Activated CD4-positive, alpha-beta T cell treated with anti-CD3 and anti-CD28 coated beads for 36 hours (primary cell): ENCODE data around the gene ADAM22. TPM values are rescaled to one million over a fixed set of nuclear protein-coding genes. Genes with fewer than 3 reads are reported as not detected.

ENCODE experiments used
- ATAC-seq: fragments of 200-7000 bp; cut with Tn5 transposase; one replicate; pipeline ENCODE4 v1.10.0; 2021; ENCODE audit warnings: mild to moderate bottlenecking, moderate library complexity
- CTCF ChIA-PET: fragments of 350-600 bp; sonication (Branson Sonifier 250); formaldehyde crosslinking; loops from one replicate; lab custom pipeline; 2021; ENCODE audit warnings: antibody characterized with exemption; lab: Charles Lee
- POLR2A ChIA-PET: fragments of 350-600 bp; sonication (Branson Sonifier 250); formaldehyde crosslinking; loops from one replicate; lab custom pipeline; 2021; ENCODE audit warnings: antibody characterized with exemption, inconsistent platforms; lab: Charles Lee
- DNase-seq: peaks from one replicate; pipeline ENCODE4 v3.0.0-alpha.2; 2020
- H3K27ac Mint-ChIP-seq: one replicate; pipeline ENCODE4 v1.8.0; 2021; ENCODE audit warnings: mixed read lengths
- H3K27me3 Mint-ChIP-seq: one replicate; pipeline ENCODE4 v1.8.0; 2021; ENCODE audit warnings: mixed read lengths
- H3K36me3 Mint-ChIP-seq: one replicate; pipeline ENCODE4 v1.8.0; 2021; ENCODE audit warnings: low read depth, mixed read lengths
- H3K4me1 Mint-ChIP-seq: one replicate; pipeline ENCODE4 v1.8.0; 2021; ENCODE audit warnings: mixed read lengths
- H3K4me3 Mint-ChIP-seq: one replicate; pipeline ENCODE4 v1.8.0; 2021; ENCODE audit warnings: mild to moderate bottlenecking, moderate library complexity, mixed read lengths
- H3K9me3 Mint-ChIP-seq: one replicate; pipeline ENCODE4 v1.8.0; 2021; ENCODE audit warnings: low read depth, mixed read lengths
- intact Hi-C, 2 experiments: fragments of 100-400 bp; cut with DNase I in 1 of 2; cut with micrococcal nuclease in 1 of 2; formaldehyde crosslinking; loops; one replicate each; pipeline versions ENCODE4 v1.14.2 to v1.15.1; 2022 to 2024; cut with DNase I, micrococcal nuclease
- total RNA-seq, 2 experiments: library from RNA; stranded (reverse); gene quantifications; one replicate each; pipeline ENCODE4 v1.2.3, GENCODE V29; 2021

The ADAM22 gene
- total RNA-seq, 2 experiments from 2014 or later = 1.1 to 1.8 TPM

- Mint-ChIP-seq H3K9me3 (no peaks in the 10 kb centered on the region), H3K36me3 (no peaks in the 10 kb centered on the region), H3K4me1 (no peaks in the 10 kb centered on the region), H3K27ac (no peak overlapping the region), H3K4me3 (no peak overlapping the region), H3K27me3 (no peaks in the 10 kb centered on the region)
- DNase-seq (no peak), ATAC-seq (no peak)
- intact Hi-C loops = loop anchor here (2.0 to 10.0 kb wide), 3 partner anchors 371 to 665 kb away; no protein-coding TSS in a partner anchor
- ChIA-PET POLR2A (no interaction called here), CTCF (interaction anchor here (0.6 to 1.7 kb wide), 11 partner anchors 8 to 664 kb away, joined by 3 to 6 read pairs (median 3); no protein-coding TSS in a partner anchor)
Measured at GRCh38 chr7:88169717-88170320, 235.8 kb downstream of the ADAM22 start.

DNA sequence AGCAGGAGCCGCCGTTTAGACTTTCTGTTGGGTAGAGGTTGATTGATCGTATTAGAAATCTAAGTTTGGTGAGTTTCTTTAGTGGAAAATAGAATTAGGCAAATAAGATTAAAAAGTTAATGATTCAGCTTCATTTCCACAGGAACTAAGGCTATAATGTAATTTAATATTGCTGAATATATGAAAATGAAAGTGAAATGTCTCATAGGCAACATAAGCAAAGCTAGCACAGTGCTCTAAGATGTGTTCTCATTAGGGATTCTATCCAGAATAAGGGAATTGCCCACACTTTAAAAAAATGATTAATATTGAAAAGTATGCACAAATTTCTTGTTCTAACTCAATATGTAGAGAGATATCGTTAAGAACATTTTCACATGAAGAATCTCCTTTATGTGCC, 238.8 kb downstream of the ADAM22 start:
- ChIA-PET POLR2A (no interaction called here), CTCF (no interaction called here)
- H3K36me3 Mint-ChIP-seq = no peaks in the 10 kb centered on the region
- H3K27me3 Mint-ChIP-seq = no peaks in the 10 kb centered on the region
- DNase-seq (no peak), ATAC-seq (no peak)
- no peaks in the 10 kb centered on the region for H3K9me3 Mint-ChIP-seq
- intact Hi-C loops = no loop called here
- no peak overlapping the region for H3K4me3 Mint-ChIP-seq
- H3K27ac Mint-ChIP-seq = no peak overlapping the region
- H3K4me1 Mint-ChIP-seq = no peaks in the 10 kb centered on the region

DNA sequence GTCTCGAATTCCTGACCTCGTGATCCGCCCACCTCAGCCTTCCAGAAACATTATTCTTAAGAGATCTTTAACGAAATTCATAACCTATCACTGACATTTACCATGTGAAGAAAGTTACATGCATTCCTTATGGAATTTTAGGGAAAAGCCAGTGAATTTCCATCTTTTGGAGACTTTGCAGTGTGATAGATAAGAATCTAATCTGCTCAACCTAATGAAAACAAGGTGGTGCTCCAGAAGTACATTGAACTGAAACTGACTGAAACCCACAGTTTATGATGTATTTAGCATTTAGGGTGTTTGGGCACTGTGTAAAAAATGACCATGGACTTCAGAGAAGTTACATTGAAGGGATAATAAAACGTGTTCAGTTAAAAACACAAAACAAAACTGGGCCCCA, 242.1 kb downstream of the ADAM22 start:
- CTCF ChIA-PET = no interaction called here
- Mint-ChIP-seq H3K27ac (no peak overlapping the region), H3K4me3 (no peak overlapping the region), H3K9me3 (no peaks in the 10 kb centered on the region), H3K4me1 (no peaks in the 10 kb centered on the region), H3K36me3 (no peaks in the 10 kb centered on the region), H3K27me3 (no peaks in the 10 kb centered on the region)
- intact Hi-C loops = no loop called here
- DNase-seq = no peak
- no peak for ATAC-seq
- POLR2A ChIA-PET = no interaction called here

DNA sequence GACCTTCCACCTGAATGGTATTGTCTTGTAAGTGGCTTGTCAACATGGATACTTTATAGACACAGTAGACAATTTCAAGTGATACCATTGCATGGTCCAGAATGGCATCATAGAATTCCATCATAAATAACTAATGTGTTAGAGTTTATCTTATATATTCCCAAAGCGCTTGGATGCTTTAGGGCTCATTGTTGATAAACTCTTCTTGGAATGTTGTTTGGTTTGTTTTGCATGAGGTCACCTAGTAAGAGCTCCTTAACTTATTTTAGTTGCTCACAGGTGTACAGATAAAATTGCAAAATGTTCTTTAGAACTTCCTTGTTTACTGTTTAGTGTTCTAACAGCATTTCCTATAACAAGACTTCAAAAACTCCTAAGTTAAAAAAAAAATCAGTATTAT, 249.0 kb downstream of the ADAM22 start:
- H3K27me3 Mint-ChIP-seq = no peaks in the 10 kb centered on the region
- no peaks in the 10 kb centered on the region for H3K36me3 Mint-ChIP-seq
- ChIA-PET CTCF (no interaction called here), POLR2A (no interaction called here)
- H3K4me3 Mint-ChIP-seq = no peak overlapping the region
- no peak for DNase-seq
- H3K9me3 Mint-ChIP-seq = no peaks in the 10 kb centered on the region
- intact Hi-C loops = no loop called here
- H3K27ac Mint-ChIP-seq = no peak overlapping the region
- no peak for ATAC-seq
- H3K4me1 Mint-ChIP-seq = no peaks in the 10 kb centered on the region

DNA sequence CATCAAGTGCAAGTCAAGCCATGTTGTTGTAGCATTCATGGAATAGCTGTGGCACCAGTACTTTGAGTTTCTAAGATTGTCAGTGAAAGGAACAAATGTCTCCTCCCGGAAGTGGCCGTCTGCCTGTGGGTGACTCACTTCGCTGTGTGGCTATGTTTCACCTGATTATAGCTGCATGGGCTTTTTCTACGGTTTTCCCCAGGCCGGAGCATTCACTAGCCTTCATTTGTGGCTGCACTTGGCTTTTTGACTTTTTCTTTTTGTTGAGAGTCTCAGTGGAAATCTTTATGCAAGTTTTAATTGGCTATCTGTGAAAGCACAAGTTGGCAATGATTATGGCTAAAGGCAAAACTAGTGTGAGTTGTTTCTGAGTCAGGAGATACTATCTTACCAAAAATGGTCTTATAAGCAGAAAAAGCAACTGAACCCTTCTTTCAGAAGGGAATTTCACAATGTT, 250.8 kb downstream of the ADAM22 start:
- CTCF ChIA-PET = interaction anchor here (1.3 kb wide), 1 partner anchor 15 kb away, joined by 3 read pairs; no protein-coding TSS in a partner anchor
- no peaks in the 10 kb centered on the region for H3K9me3 Mint-ChIP-seq
- no peaks in the 10 kb centered on the region for H3K4me1 Mint-ChIP-seq

DNA sequence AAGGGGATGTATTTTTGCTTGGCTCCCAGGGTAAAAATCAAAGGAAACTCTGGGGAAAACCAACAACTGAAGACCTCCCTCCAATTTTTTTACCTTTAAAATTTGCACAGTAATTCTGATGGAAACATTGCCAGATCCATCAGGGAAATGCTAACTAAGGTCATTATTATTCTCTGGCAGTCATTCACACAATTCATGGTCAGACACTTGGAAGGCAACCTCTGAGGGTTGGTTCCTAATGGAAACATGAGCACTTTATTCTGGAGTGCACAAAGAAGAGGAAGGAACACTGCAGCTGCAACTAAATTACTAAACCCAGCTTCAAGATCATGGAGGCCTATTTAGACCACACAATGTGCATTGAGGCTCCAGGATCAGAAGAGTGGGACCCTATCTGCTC, 251.6 kb downstream of the ADAM22 start:
- H3K27me3 Mint-ChIP-seq = no peaks in the 10 kb centered on the region
- DNase-seq (no peak), ATAC-seq (no peak)
- H3K36me3 Mint-ChIP-seq = no peaks in the 10 kb centered on the region
- intact Hi-C loops = no loop called here
- CTCF ChIA-PET = interaction anchor here (1.3 kb wide), 1 partner anchor 16 kb away, joined by 3 read pairs; no protein-coding TSS in a partner anchor
- H3K9me3 Mint-ChIP-seq = no peaks in the 10 kb centered on the region
- H3K4me1 Mint-ChIP-seq = no peaks in the 10 kb centered on the region
- H3K27ac Mint-ChIP-seq = no peak overlapping the region
- POLR2A ChIA-PET = no interaction called here
- no peak overlapping the region for H3K4me3 Mint-ChIP-seq

More for the DNA sequence above, 250.8 kb downstream of the ADAM22 start:
- no peak overlapping the region for H3K4me3 Mint-ChIP-seq
- no peaks in the 10 kb centered on the region for H3K27me3 Mint-ChIP-seq
- no peaks in the 10 kb centered on the region for H3K36me3 Mint-ChIP-seq
- POLR2A ChIA-PET = no interaction called here
- ATAC-seq (peak; percentile 30), DNase-seq (peak; percentile 19)
- no peak overlapping the region for H3K27ac Mint-ChIP-seq
- intact Hi-C loops = no loop called here

- Mint-ChIP-seq H3K4me3 (no peak overlapping the region), H3K27me3 (no peaks in the 10 kb centered on the region), H3K27ac (no peak overlapping the region), H3K9me3 (no peaks in the 10 kb centered on the region), H3K4me1 (no peaks in the 10 kb centered on the region), H3K36me3 (no peaks in the 10 kb centered on the region)
- no peak for ATAC-seq
- DNase-seq = no peak
- CTCF ChIA-PET = no interaction called here
- intact Hi-C loops = no loop called here
- POLR2A ChIA-PET = no interaction called here
Measured at GRCh38 chr7:88191911-88192310, 257.9 kb downstream of the ADAM22 start.

DNA sequence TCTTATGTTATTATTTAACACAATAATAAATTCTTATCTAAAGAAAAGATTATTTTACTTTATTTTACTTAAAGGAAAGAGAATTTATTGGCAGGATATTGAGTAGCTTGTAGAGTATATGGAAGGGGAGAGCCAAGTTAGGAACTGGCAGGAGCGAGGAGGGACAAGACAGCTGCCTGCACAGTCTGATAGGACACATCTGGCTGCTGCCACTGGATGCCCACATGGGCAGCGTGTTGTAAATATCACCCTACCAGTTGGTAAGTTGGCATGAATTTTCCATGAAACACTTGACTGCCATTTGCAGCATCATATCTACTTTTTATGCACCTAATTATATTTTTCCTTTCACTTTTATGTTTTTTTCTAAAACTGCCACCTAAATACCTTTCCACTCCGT, 266.2 kb downstream of the ADAM22 start:
- CTCF ChIA-PET = no interaction called here
- peaks cover 22% of the 10 kb centered on the region for H3K36me3 Mint-ChIP-seq
- H3K9me3 Mint-ChIP-seq = no peaks in the 10 kb centered on the region
- intact Hi-C loops = no loop called here
- H3K4me1 Mint-ChIP-seq = peaks cover 13% of the 10 kb centered on the region
- POLR2A ChIA-PET = no interaction called here
- no peaks in the 10 kb centered on the region for H3K27me3 Mint-ChIP-seq
- DNase-seq (no peak), ATAC-seq (no peak)
- no peak overlapping the region for H3K4me3 Mint-ChIP-seq
- H3K27ac Mint-ChIP-seq = no peak overlapping the region

GRCh38 chr7:88200789-88201188, 266.7 kb downstream of the ADAM22 start:
- no peak overlapping the region for H3K4me3 Mint-ChIP-seq
- H3K9me3 Mint-ChIP-seq = no peaks in the 10 kb centered on the region

DNA sequence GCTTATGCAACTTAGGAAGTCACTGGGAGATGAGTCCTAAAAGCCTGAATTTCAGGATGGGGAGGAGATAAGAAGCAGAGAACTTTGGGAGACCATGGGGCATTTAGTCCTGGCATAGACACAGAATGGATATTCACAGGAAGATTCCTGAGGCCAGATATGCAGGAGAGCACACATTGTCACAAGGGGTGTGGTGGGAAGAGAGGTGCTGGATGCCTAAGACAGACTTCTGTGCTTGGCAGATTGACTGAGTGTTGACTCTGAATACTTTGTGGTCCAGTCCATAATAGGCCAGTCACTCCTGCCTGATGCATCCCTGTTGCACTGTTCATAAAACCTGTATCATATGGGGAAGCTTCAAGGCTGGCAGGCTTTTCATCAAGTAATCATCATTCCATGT, 267.3 kb downstream of the ADAM22 start:
- ATAC-seq (no peak), DNase-seq (no peak)
- ChIA-PET POLR2A (no interaction called here), CTCF (interaction anchor here (0.7 kb wide), 1 partner anchor 168 kb away, joined by 3 read pairs; no protein-coding TSS in a partner anchor)
- peaks cover 13% of the 10 kb centered on the region for H3K4me1 Mint-ChIP-seq
- H3K9me3 Mint-ChIP-seq = no peaks in the 10 kb centered on the region
- intact Hi-C loops = no loop called here
- H3K27me3 Mint-ChIP-seq = no peaks in the 10 kb centered on the region
- H3K4me3 Mint-ChIP-seq = no peak overlapping the region
- H3K27ac Mint-ChIP-seq = no peak overlapping the region
- peaks cover 26% of the 10 kb centered on the region for H3K36me3 Mint-ChIP-seq

More at GRCh38 chr7:88200789-88201188, 266.7 kb downstream of the ADAM22 start:
- DNase-seq = no peak
- POLR2A ChIA-PET = no interaction called here
- no peaks in the 10 kb centered on the region for H3K27me3 Mint-ChIP-seq
- peaks cover 23% of the 10 kb centered on the region for H3K36me3 Mint-ChIP-seq
- H3K27ac Mint-ChIP-seq = peak overlapping the region; percentile 20
- no peak for ATAC-seq
- intact Hi-C loops = no loop called here
- CTCF ChIA-PET = interaction anchor here (0.7 kb wide), 1 partner anchor 167 kb away, joined by 3 read pairs; no protein-coding TSS in a partner anchor
- peaks cover 13% of the 10 kb centered on the region for H3K4me1 Mint-ChIP-seq

GRCh38 chr7:88202278-88202677, 268.2 kb downstream of the ADAM22 start:
- no peaks in the 10 kb centered on the region for H3K27me3 Mint-ChIP-seq
- intact Hi-C loops = no loop called here
- no peak overlapping the region for H3K27ac Mint-ChIP-seq
- H3K36me3 Mint-ChIP-seq = peaks cover 29% of the 10 kb centered on the region
- peaks cover 13% of the 10 kb centered on the region for H3K4me1 Mint-ChIP-seq
- no peaks in the 10 kb centered on the region for H3K9me3 Mint-ChIP-seq
- POLR2A ChIA-PET = no interaction called here
- no peak overlapping the region for H3K4me3 Mint-ChIP-seq
- DNase-seq (no peak), ATAC-seq (no peak)
- CTCF ChIA-PET = interaction anchor here (0.6 to 1.4 kb wide), 2 partner anchors 9 to 81 kb away, joined by 3 read pairs; no protein-coding TSS in a partner anchor

- H3K27ac Mint-ChIP-seq = peak overlapping the region; percentile 17
- CTCF ChIA-PET = interaction anchor here (0.8 to 1.4 kb wide), 2 partner anchors 9 to 91 kb away, joined by 3 read pairs; no protein-coding TSS in a partner anchor
- intact Hi-C loops = no loop called here
- H3K9me3 Mint-ChIP-seq = no peaks in the 10 kb centered on the region
- POLR2A ChIA-PET = no interaction called here
- peaks cover 33% of the 10 kb centered on the region for H3K36me3 Mint-ChIP-seq
- no peak for DNase-seq
- no peak for ATAC-seq
- no peaks in the 10 kb centered on the region for H3K27me3 Mint-ChIP-seq
- no peak overlapping the region for H3K4me3 Mint-ChIP-seq
- peaks cover 13% of the 10 kb centered on the region for H3K4me1 Mint-ChIP-seq
Measured at GRCh38 chr7:88202799-88203198, 268.7 kb downstream of the ADAM22 start.
